Measurements from ENCODE around the gene NCOA7.

Gene NCOA7

GRCh38 chr6:125852587-125852986 is 61.8 kb downstream of the NCOA7 start:
- no peak overlapping the region for H3K4me3 ChIP-seq (ENCODE audit: low read length)
- H3K27me3 ChIP-seq (ENCODE audit: low read depth, low read length), result no peaks in the 10 kb centered on the region
- H2AFZ ChIP-seq (ENCODE audit: low read depth, low read length), result no peak overlapping the region
- 0 out of 2 replicates have a peak, but pooled peaks cover 2% of the 10 kb centered on the region for H3K79me2 ChIP-seq (ENCODE audit: low read length)
- no peak overlapping the region for H3K9ac ChIP-seq (ENCODE audit: low read length)
- H3K36me3 ChIP-seq (replicated peaks; ENCODE audit: low read depth, low read length), result no peaks in the 10 kb centered on the region
- TF ChIP-seq CTCF (IDR thresholded peaks at IDR 0.05; ENCODE audit: low read depth, low read length) (no peak), EZH2phosphoT487 (IDR thresholded peaks at IDR 0.05; ENCODE audit: low read depth) (no peak)
- no peaks in the 10 kb centered on the region for H3K9me3 ChIP-seq (ENCODE audit: insufficient read depth, low read length)
- H3K4me1 ChIP-seq (ENCODE audit: low read length), result no peaks in the 10 kb centered on the region
- no peak overlapping the region for H3K4me2 ChIP-seq (ENCODE audit: low read length)
- H3K27ac ChIP-seq (ENCODE audit: low read length), result no peak overlapping the region
- H4K20me1 ChIP-seq (ENCODE audit: insufficient read depth, low read length), result no peaks in the 10 kb centered on the region

- Histone ChIP-seq H2AFZ (ENCODE audit: low read depth, low read length) (no peak overlapping the region), H3K36me3 (replicated peaks; ENCODE audit: low read depth, low read length) (no peaks in the 10 kb centered on the region), H3K4me3 (ENCODE audit: low read length) (no peak overlapping the region), H3K9me3 (ENCODE audit: insufficient read depth, low read length) (no peaks in the 10 kb centered on the region), H4K20me1 (ENCODE audit: insufficient read depth, low read length) (no peaks in the 10 kb centered on the region), H3K27ac (ENCODE audit: low read length) (no peak overlapping the region), H3K4me2 (ENCODE audit: low read length) (no peak overlapping the region), H3K79me2 (ENCODE audit: low read length) (0 out of 2 replicates have a peak, but pooled peaks cover 2% of the 10 kb centered on the region), H3K27me3 (ENCODE audit: low read depth, low read length) (no peaks in the 10 kb centered on the region), H3K9ac (ENCODE audit: low read length) (no peak overlapping the region), H3K4me1 (ENCODE audit: low read length) (no peaks in the 10 kb centered on the region)
- TF ChIP-seq CTCF (IDR thresholded peaks at IDR 0.05; ENCODE audit: low read depth, low read length) (no peak), EZH2phosphoT487 (IDR thresholded peaks at IDR 0.05; ENCODE audit: low read depth) (no peak)
Observed at GRCh38 chr6:125853168-125853567, 62.4 kb downstream of the NCOA7 start.

- Histone ChIP-seq H3K36me3 (replicated peaks; ENCODE audit: low read depth, low read length) (no peaks in the 10 kb centered on the region), H4K20me1 (ENCODE audit: insufficient read depth, low read length) (no peaks in the 10 kb centered on the region), H2AFZ (ENCODE audit: low read depth, low read length) (no peak overlapping the region), H3K4me2 (ENCODE audit: low read length) (no peak overlapping the region), H3K4me1 (ENCODE audit: low read length) (no peaks in the 10 kb centered on the region), H3K79me2 (ENCODE audit: low read length) (0 out of 2 replicates have a peak, but pooled peaks cover 2% of the 10 kb centered on the region), H3K4me3 (ENCODE audit: low read length) (no peak overlapping the region), H3K27ac (ENCODE audit: low read length) (no peak overlapping the region), H3K9ac (ENCODE audit: low read length) (no peak overlapping the region), H3K9me3 (ENCODE audit: insufficient read depth, low read length) (no peaks in the 10 kb centered on the region), H3K27me3 (ENCODE audit: low read depth, low read length) (no peaks in the 10 kb centered on the region)
- TF ChIP-seq CTCF (IDR thresholded peaks at IDR 0.05; ENCODE audit: low read depth, low read length) (no peak), EZH2phosphoT487 (IDR thresholded peaks at IDR 0.05; ENCODE audit: low read depth) (no peak)
Observed at GRCh38 chr6:125853756-125854155, 63.0 kb downstream of the NCOA7 start.

GRCh38 chr6:125854355-125854754 is 63.6 kb downstream of the NCOA7 start:
- Histone ChIP-seq H3K27me3 (ENCODE audit: low read depth, low read length) (no peaks in the 10 kb centered on the region), H4K20me1 (ENCODE audit: insufficient read depth, low read length) (no peaks in the 10 kb centered on the region; the same call in 1 of the 2 replicates), H3K9me3 (ENCODE audit: insufficient read depth, low read length) (no peaks in the 10 kb centered on the region), H3K4me3 (ENCODE audit: low read length) (no peak overlapping the region), H3K4me2 (ENCODE audit: low read length) (no peak overlapping the region), H3K36me3 (replicated peaks; ENCODE audit: low read depth, low read length) (no peaks in the 10 kb centered on the region), H3K27ac (ENCODE audit: low read length) (no peak overlapping the region), H2AFZ (ENCODE audit: low read depth, low read length) (no peak overlapping the region), H3K9ac (ENCODE audit: low read length) (no peak overlapping the region), H3K4me1 (ENCODE audit: low read length) (no peaks in the 10 kb centered on the region), H3K79me2 (ENCODE audit: low read length) (0 out of 2 replicates have a peak, but pooled peaks cover 2% of the 10 kb centered on the region)
- TF ChIP-seq EZH2phosphoT487 (IDR thresholded peaks at IDR 0.05; ENCODE audit: low read depth), result no peak
- no peak for TF ChIP-seq CTCF (IDR thresholded peaks at IDR 0.05; ENCODE audit: low read depth, low read length)

Measured in OCI-LY3 (cell line).